Epithelial cell of esophagus (primary cell): ENCODE results near the gene LYSMD4.
"Not testable (repeated sequence)": the region's sequence is repeated elsewhere in the genome, so short reads cannot be mapped to it uniquely, and the experiment has no call there.

Experiments used
- DNase-seq: peaks from one replicate; pipeline ENCODE4 v3.0.0; 2010; ENCODE audit warnings: low read depth
- H3K4me3 ChIP-seq: 2 replicates; pipeline ENCODE4 v1.5.1; 2011; ENCODE audit warnings: mild to moderate bottlenecking, low read length, control low read depth
- CTCF ChIP-seq: IDR thresholded peaks from 2 replicates; pipeline ENCODE4 v1.5.1; 2011; ENCODE audit warnings: low read depth, mild to moderate bottlenecking, low read length, control low read depth, inconsistent platforms; ENCODE audit not compliant: insufficient read depth; ENCODE audit errors: missing control alignments

Gene LYSMD4

GRCh38 chr15:99733268-99734039 lies at the start of gene LYSMD4:
LYSMD4 (minus strand) TSS chr15:99733437; CDS start chr15:99731999, 1,438 bp downstream.
- DNase-seq, result peak; percentile 97
- no peak for TF ChIP-seq CTCF
- peak within 1 kb of the TSS; percentile 75 for H3K4me3 ChIP-seq

- H3K4me3 ChIP-seq, DNase-seq: not testable (repeated sequence)
Observed at GRCh38 chr15:99782029-99782428, 48.8 kb upstream of the LYSMD4 start.

- DNase-seq, result peak; percentile 52
- no peak for TF ChIP-seq CTCF
- no peak overlapping the region for H3K4me3 ChIP-seq
Observed at GRCh38 chr15:99777144-99777543, 43.9 kb upstream of the LYSMD4 start.

GRCh38 chr15:99764522-99764921 lies 31.3 kb upstream of the LYSMD4 start:
- no peak for DNase-seq
- H3K4me3 ChIP-seq, result no peak overlapping the region

GRCh38 chr15:99763827-99764226 lies 30.6 kb upstream of the LYSMD4 start:
- no peak overlapping the region for H3K4me3 ChIP-seq
- TF ChIP-seq CTCF, result no peak
- no peak for DNase-seq

More at GRCh38 chr15:99764522-99764921, 31.3 kb upstream of the LYSMD4 start:
- no peak for TF ChIP-seq CTCF

GRCh38 chr15:99762288-99762687 lies 29.1 kb upstream of the LYSMD4 start:
- no peak overlapping the region for H3K4me3 ChIP-seq
- no peak for DNase-seq
- no peak for TF ChIP-seq CTCF

GRCh38 chr15:99755692-99756409 lies 22.6 kb upstream of the LYSMD4 start:
- TF ChIP-seq CTCF, result peak; percentile 93
- peak; percentile 77 for DNase-seq
- no peak overlapping the region for H3K4me3 ChIP-seq
